ENCODE results near the gene DPH3. TPM values are rescaled to one million over a fixed set of nuclear protein-coding genes. Genes with fewer than 3 reads are reported as not detected.

Gene DPH3
- total RNA-seq, 1 experiment from 2014 or later: 16.2 TPM

GRCh38 chr3:16279010-16279801, 14.5 kb upstream of the DPH3 start:
- no TSS peak for BruUV-seq (replicated peaks)
- Histone ChIP-seq H3K27me3 (ENCODE audit: insufficient read depth, low read depth) (no peaks in the 10 kb centered on the region), H3K79me2 (ENCODE audit: low read depth) (no peaks in the 10 kb centered on the region), H4K20me1 (ENCODE audit: insufficient read depth) (peaks cover 5% of the 10 kb centered on the region; the same call in 1 of the 2 replicates), H3K9me2 (ENCODE audit: insufficient read depth) (no peaks in the 10 kb centered on the region), H3F3A (ENCODE audit: insufficient read depth, low read depth) (no peaks in the 10 kb centered on the region), H2AFZ (no peak overlapping the region), H3K9me3 (ENCODE audit: insufficient read depth, low read depth) (no peaks in the 10 kb centered on the region), H3K4me2 (no peak overlapping the region), H3K4me1 (replicated peaks; ENCODE audit: insufficient read depth) (no peaks in the 10 kb centered on the region), H3K4me3 (no peak overlapping the region), H3K27ac (no peak overlapping the region), H3K36me3 (ENCODE audit: low read depth) (no peaks in the 10 kb centered on the region)
- ChIA-PET POLR2A (ENCODE audit: unreplicated experiment) (interaction anchor here (0.8 kb wide), 1 partner anchor 289 kb away, joined by 15 read pairs; no protein-coding TSS in a partner anchor), CTCF (no interaction called here)
- TF ChIP-seq EZH2 (IDR thresholded peaks at IDR 0.05; ENCODE audit: low read depth): no peak
- no peak for TF ChIP-seq CTCF (conservative IDR thresholded peaks at IDR 0.05)
- DNase-seq: no peak
- intact Hi-C loops (cut with micrococcal nuclease; ENCODE audit: unreplicated experiment): no loop called here

- Histone ChIP-seq H3K4me2 (no peak overlapping the region), H3K9me2 (ENCODE audit: insufficient read depth) (no peaks in the 10 kb centered on the region), H3F3A (ENCODE audit: insufficient read depth, low read depth) (no peaks in the 10 kb centered on the region), H3K4me1 (replicated peaks; ENCODE audit: insufficient read depth) (no peaks in the 10 kb centered on the region), H3K36me3 (ENCODE audit: low read depth) (peaks cover 3% of the 10 kb centered on the region), H4K20me1 (ENCODE audit: insufficient read depth) (peaks cover 5% of the 10 kb centered on the region; the same call in 1 of the 2 replicates), H2AFZ (no peak overlapping the region), H3K27me3 (ENCODE audit: insufficient read depth, low read depth) (no peaks in the 10 kb centered on the region), H3K4me3 (no peak overlapping the region), H3K79me2 (ENCODE audit: low read depth) (no peaks in the 10 kb centered on the region), H3K27ac (no peak overlapping the region), H3K9me3 (ENCODE audit: insufficient read depth, low read depth) (no peaks in the 10 kb centered on the region)
- ChIA-PET CTCF (no interaction called here), POLR2A (ENCODE audit: unreplicated experiment) (no interaction called here)
- intact Hi-C loops (cut with micrococcal nuclease; ENCODE audit: unreplicated experiment): no loop called here
- no peak for DNase-seq
- BruUV-seq (replicated peaks): no TSS peak
- TF ChIP-seq EZH2 (IDR thresholded peaks at IDR 0.05; ENCODE audit: low read depth) (no peak), CTCF (conservative IDR thresholded peaks at IDR 0.05) (no peak)
Observed at GRCh38 chr3:16277471-16277870, 12.7 kb upstream of the DPH3 start.

- H3K9me3 ChIP-seq (ENCODE audit: insufficient read depth, low read depth): no peaks in the 10 kb centered on the region
- BruUV-seq (replicated peaks): no TSS peak
- H3K27me3 ChIP-seq (ENCODE audit: insufficient read depth, low read depth): no peaks in the 10 kb centered on the region
- 0 out of 2 replicates have a peak, but pooled peaks cover 3% of the 10 kb centered on the region for H3K79me2 ChIP-seq (ENCODE audit: low read depth)
- H2AFZ ChIP-seq: no peak overlapping the region
- intact Hi-C loops (cut with micrococcal nuclease; ENCODE audit: unreplicated experiment): no loop called here
- no peak overlapping the region for H3K4me2 ChIP-seq
- no peak for TF ChIP-seq CTCF (conservative IDR thresholded peaks at IDR 0.05)
- no peak for TF ChIP-seq EZH2 (IDR thresholded peaks at IDR 0.05; ENCODE audit: low read depth)
- H4K20me1 ChIP-seq (ENCODE audit: insufficient read depth): no peaks in the 10 kb centered on the region; the same call in 1 of the 2 replicates
- H3K9me2 ChIP-seq (ENCODE audit: insufficient read depth): no peaks in the 10 kb centered on the region
- no peak overlapping the region for H3K4me3 ChIP-seq
- CTCF ChIA-PET: no interaction called here
- POLR2A ChIA-PET (ENCODE audit: unreplicated experiment): no interaction called here
- H3K4me1 ChIP-seq (replicated peaks; ENCODE audit: insufficient read depth): no peaks in the 10 kb centered on the region
- DNase-seq: no peak
- peaks cover 17% of the 10 kb centered on the region for H3K36me3 ChIP-seq (ENCODE audit: low read depth)
- H3F3A ChIP-seq (ENCODE audit: insufficient read depth, low read depth): no peaks in the 10 kb centered on the region
- no peak overlapping the region for H3K27ac ChIP-seq
Observed at GRCh38 chr3:16273867-16274266, 9.1 kb upstream of the DPH3 start.

All from PC-9 (cell line).